Lower lobe of right lung (tissue), 2 donors: ENCODE data around the gene PARP4. TPM values are rescaled to one million over a fixed set of nuclear protein-coding genes. Genes with fewer than 3 reads are reported as not detected.
"Not testable (repeated sequence)": the region's sequence is repeated elsewhere in the genome, so short reads cannot be mapped to it uniquely, and the experiment has no call there.

Experiments used
- ATAC-seq, 2 donors: fragments of 200-7000 bp; cut with Tn5 transposase; one replicate each; pipeline ENCODE4 v1.9.1; 2020 to 2022; ENCODE audit warnings: mild to moderate bottlenecking in 2 of 2, moderate library complexity in 2 of 2
- DNase-seq: peaks from one replicate; pipeline ENCODE4 v3.0.0-alpha.2; 2020
- H3K27ac ChIP-seq: fragments of 200-600 bp; one replicate; pipeline ENCODE4 v1.8.0; 2022
- H3K27me3 ChIP-seq: fragments of 200-600 bp; one replicate; pipeline ENCODE4 v1.8.0; 2022; ENCODE audit warnings: low read depth
- H3K36me3 ChIP-seq: fragments of 200-600 bp; one replicate; pipeline ENCODE4 v1.8.0; 2022; ENCODE audit warnings: mild to moderate bottlenecking
- H3K4me1 ChIP-seq: fragments of 200-600 bp; one replicate; pipeline ENCODE4 v1.8.0; 2022
- H3K4me3 ChIP-seq: fragments of 200-600 bp; one replicate; pipeline ENCODE4 v1.8.0; 2022; ENCODE audit warnings: mild to moderate bottlenecking
- H3K9me3 ChIP-seq: fragments of 200-600 bp; one replicate; pipeline ENCODE4 v1.8.0; 2022
- CTCF ChIP-seq: fragments of 200-600 bp; IDR thresholded peaks from one replicate; pipeline ENCODE4 v1.8.0; 2022; ENCODE audit warnings: antibody characterized with exemption, mild to moderate bottlenecking
- intact Hi-C: fragments of 100-400 bp; cut with DNase I; formaldehyde crosslinking; loops from one replicate; pipeline ENCODE4 v1.11.0; 2022
- total RNA-seq: library from RNA; stranded (reverse); fragmentation: NEBNext Ultra II Directional; extraction: Animal tissue kit (Norgen Biotek cat#: 25700); gene quantifications from one replicate; pipeline ENCODE4 v1.2.1, GENCODE V29; 2021
- donor health status: DM: no; HTN: yes; CAD: no; lungs with severe emphysema.

The PARP4 gene
- total RNA-seq, 1 donor from 2014 or later, result 89.4 TPM

GRCh38 chr13:24452044-24452443 is 60.5 kb downstream of the PARP4 start:
- ATAC-seq (peak in 1 of 2 donors; percentile 21), DNase-seq (no peak)
- H3K27ac ChIP-seq, result no peak overlapping the region
- H3K27me3 ChIP-seq, result no peaks in the 10 kb centered on the region
- peaks cover 95% of the 10 kb centered on the region for H3K36me3 ChIP-seq
- no peak overlapping the region for H3K4me3 ChIP-seq
- H3K9me3 ChIP-seq, result no peaks in the 10 kb centered on the region
- TF ChIP-seq CTCF, result no peak
- no peaks in the 10 kb centered on the region for H3K4me1 ChIP-seq
- intact Hi-C loops, result no loop called here

GRCh38 chr13:24450530-24450929 is 62.0 kb downstream of the PARP4 start:
- DNase-seq (no peak), ATAC-seq (peak in 1 of 2 donors; percentile 10)
- intact Hi-C loops, result no loop called here
- H3K36me3 ChIP-seq, result peaks cover 90% of the 10 kb centered on the region
- no peaks in the 10 kb centered on the region for H3K9me3 ChIP-seq
- no peak overlapping the region for H3K4me3 ChIP-seq
- no peak overlapping the region for H3K27ac ChIP-seq
- no peaks in the 10 kb centered on the region for H3K27me3 ChIP-seq
- TF ChIP-seq CTCF, result no peak
- H3K4me1 ChIP-seq, result no peaks in the 10 kb centered on the region

- intact Hi-C loops, DNase-seq: not testable (repeated sequence)
Observed at GRCh38 chr13:24444851-24445250, 67.7 kb downstream of the PARP4 start.

GRCh38 chr13:24443366-24443765 is 69.2 kb downstream of the PARP4 start:
- H3K4me3 ChIP-seq, result no peak overlapping the region
- no peak for TF ChIP-seq CTCF
- no peak for ATAC-seq
- H3K27me3 ChIP-seq, result no peaks in the 10 kb centered on the region
- peaks cover 88% of the 10 kb centered on the region for H3K36me3 ChIP-seq
- H3K9me3 ChIP-seq, result no peaks in the 10 kb centered on the region
- intact Hi-C loops, result no loop called here
- no peak overlapping the region for H3K27ac ChIP-seq
- DNase-seq, result no peak
- no peaks in the 10 kb centered on the region for H3K4me1 ChIP-seq

More at GRCh38 chr13:24444851-24445250, 67.7 kb downstream of the PARP4 start:
- not testable (repeated sequence) for H3K27ac ChIP-seq, H3K9me3 ChIP-seq, H3K27me3 ChIP-seq, H3K4me1 ChIP-seq, ATAC-seq, H3K4me3 ChIP-seq
- peaks cover 87% of the 10 kb centered on the region for H3K36me3 ChIP-seq

- DNase-seq, ATAC-seq: not testable (repeated sequence)
Observed at GRCh38 chr13:24426045-24426444, 86.5 kb downstream of the PARP4 start.

GRCh38 chr13:24419668-24420067 is 92.9 kb downstream of the PARP4 start:
- H3K27me3 ChIP-seq, ATAC-seq, H3K27ac ChIP-seq, H3K4me1 ChIP-seq, H3K4me3 ChIP-seq, intact Hi-C loops, H3K9me3 ChIP-seq, DNase-seq: not testable (repeated sequence)
- H3K36me3 ChIP-seq, result peaks cover 51% of the 10 kb centered on the region

More at GRCh38 chr13:24426045-24426444, 86.5 kb downstream of the PARP4 start:
- H3K4me1 ChIP-seq, H3K4me3 ChIP-seq, H3K9me3 ChIP-seq, intact Hi-C loops, H3K27ac ChIP-seq, H3K27me3 ChIP-seq: not testable (repeated sequence)
- peaks cover 70% of the 10 kb centered on the region for H3K36me3 ChIP-seq

- Histone ChIP-seq H3K9me3 (no peaks in the 10 kb centered on the region), H3K27ac (no peak overlapping the region), H3K4me1 (no peaks in the 10 kb centered on the region), H3K4me3 (no peak overlapping the region), H3K36me3 (no peaks in the 10 kb centered on the region), H3K27me3 (no peaks in the 10 kb centered on the region)
- no peak for TF ChIP-seq CTCF
- DNase-seq, result no peak
- no peak for ATAC-seq
- intact Hi-C loops, result no loop called here
Observed at GRCh38 chr13:24407844-24408243, 104.7 kb downstream of the PARP4 start.
